GM18505 (cell line): ENCODE measurements around the gene SERGEF.

ENCODE experiments used
- ATAC-seq: cut with Tn5 transposase; IDR thresholded peaks from one replicate; pipeline ENCODE4 v1.9.1; 2021; ENCODE audit not compliant: unreplicated experiment
- POLR2A ChIP-seq: IDR thresholded peaks from 4 replicates; pipeline ENCODE4 v1.6.1; 2011; ENCODE audit warnings: borderline replicate concordance; ENCODE audit not compliant: insufficient read depth, insufficient read length; ENCODE audit errors: extremely low read depth

The SERGEF gene

DNA sequence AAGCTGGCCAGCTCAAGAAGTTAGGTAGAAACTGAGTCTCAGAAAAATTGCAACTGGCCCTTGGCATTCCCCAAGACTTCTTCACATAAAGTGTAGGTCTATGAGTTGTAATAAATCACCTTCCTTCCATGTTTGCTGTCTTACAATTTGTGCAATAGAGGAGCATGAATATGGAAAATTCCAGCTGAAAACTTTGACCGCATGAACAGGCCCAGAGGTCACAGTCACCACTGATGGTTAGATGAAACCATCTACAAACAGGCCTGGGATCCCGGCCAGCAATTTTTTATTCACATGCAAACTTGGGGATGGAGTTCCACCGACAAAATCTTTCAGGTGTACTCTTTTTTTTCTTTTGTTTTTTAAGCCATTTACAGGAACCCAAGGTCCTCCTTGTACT lies 88.1 kb downstream of the SERGEF start:
- no peak for TF ChIP-seq POLR2A
- ATAC-seq, result no peak

DNA sequence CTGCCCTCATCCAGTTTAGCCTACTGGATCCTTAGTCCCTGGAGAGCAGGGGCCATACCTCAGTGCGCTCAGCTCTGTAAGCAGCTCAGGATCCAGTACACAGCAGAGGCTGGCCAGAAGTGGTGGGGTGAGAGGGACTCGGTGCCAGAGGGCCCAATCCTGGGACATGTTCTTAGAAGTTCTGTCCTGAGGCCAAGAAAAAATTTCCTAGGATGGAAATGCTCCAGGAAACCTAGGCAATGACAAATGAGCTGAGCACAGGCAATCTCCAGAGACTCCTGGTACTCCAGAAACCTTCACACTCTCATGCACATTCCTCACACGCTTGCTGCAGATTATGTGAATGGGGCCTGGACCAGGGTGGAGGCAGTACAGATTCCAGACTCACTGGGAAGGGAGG lies 89.6 kb downstream of the SERGEF start:
- ATAC-seq, result no peak
- no peak for TF ChIP-seq POLR2A

DNA sequence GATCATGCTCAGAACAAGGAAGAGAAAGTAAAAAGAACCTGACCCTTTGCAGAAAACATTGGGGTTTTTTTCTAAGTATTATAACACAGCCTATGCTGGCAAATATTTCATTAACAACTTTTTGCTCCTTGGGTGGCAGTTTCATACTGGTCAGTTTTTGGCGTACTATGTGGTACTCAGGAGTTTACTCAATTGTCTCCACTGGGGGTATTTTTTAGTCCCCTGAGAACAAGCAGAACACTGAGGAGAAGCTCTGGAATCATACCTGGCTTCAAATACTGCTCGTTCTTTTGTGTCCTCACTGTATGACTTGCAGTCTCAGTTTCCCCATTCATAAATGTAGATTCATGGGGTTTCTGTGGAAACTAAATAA lies 90.4 kb downstream of the SERGEF start:
- ATAC-seq, result no peak
- TF ChIP-seq POLR2A, result no peak

DNA sequence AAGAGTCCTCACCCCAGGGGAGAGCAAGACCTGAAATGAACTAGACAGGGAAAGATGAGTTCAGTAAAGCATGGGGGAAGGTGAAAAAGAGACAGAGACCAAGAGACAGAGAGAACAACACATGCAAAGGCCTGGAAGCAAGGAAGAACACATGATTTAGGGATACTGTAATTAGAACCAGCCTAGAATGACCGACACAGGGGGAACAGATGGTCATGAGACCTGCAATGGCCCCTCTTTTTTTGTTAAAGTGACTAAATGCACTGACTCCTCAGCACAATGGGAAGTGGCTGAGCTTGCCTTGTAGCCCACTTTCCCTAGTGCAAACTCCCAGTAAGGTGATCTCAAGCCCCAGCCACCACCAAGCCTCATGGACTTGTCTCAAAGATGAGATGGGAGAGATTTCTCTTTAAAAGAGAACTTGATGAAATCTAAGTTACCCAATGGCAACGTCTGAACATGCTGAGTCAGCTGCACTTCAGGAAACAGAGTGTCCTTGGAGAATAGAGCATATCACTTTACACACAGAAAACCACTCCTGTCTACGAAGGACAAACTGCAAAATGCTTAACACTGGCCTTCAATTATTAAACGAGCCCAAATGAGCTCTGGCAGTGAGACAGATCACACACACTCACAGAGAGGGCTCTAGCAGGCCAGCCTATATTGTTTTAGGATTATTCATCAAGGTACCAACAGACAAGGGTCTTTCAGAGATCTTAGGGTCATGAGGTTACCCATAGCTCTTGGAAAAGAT lies 91.0 kb downstream of the SERGEF start:
- no peak for ATAC-seq
- no peak for TF ChIP-seq POLR2A

DNA sequence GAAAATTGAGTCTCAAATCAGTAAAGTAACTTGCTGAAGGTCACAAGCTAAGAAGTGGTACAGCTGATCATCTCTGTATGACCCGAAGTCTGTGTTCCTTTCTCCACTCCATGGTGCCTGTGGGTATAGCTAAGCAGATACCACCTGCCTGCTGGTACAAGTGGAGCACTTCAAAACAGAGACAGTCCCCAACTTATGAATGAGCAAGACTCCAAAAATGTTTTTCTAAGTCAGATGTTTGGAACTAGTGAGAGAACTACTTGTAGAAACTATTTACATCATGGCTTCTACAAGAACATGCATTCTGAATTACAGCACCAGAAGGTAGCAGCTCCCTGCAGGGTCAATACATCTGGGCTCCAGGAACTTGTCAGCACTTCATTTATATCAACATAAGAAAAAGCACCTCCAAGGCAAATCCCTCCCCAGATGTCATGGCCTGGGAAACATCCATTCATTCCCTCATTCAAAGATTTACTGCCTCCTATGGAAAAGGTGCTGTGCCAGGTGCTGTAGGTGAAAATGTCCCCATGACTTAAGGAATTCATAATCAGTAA lies 94.7 kb downstream of the SERGEF start:
- no peak for TF ChIP-seq POLR2A
- ATAC-seq, result no peak

DNA sequence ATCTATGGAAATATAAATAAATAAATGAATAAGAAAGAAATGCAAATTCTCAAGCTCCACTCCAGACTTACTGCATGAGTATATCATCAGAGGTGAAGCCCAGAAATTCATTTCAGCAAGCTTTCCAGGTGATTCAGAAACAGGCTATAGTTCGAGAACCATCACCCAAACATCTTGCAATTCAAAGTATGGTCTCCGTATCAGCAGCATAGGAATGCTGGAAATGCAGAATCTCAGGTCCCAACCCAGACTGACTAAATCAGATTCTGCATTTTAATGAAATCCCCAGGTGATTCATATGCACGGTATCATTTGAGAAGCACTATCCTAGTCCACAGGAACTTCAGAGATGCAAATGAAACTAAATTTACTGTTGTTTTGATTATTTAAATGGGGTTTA lies 95.3 kb downstream of the SERGEF start:
- no peak for TF ChIP-seq POLR2A
- ATAC-seq, result no peak

DNA sequence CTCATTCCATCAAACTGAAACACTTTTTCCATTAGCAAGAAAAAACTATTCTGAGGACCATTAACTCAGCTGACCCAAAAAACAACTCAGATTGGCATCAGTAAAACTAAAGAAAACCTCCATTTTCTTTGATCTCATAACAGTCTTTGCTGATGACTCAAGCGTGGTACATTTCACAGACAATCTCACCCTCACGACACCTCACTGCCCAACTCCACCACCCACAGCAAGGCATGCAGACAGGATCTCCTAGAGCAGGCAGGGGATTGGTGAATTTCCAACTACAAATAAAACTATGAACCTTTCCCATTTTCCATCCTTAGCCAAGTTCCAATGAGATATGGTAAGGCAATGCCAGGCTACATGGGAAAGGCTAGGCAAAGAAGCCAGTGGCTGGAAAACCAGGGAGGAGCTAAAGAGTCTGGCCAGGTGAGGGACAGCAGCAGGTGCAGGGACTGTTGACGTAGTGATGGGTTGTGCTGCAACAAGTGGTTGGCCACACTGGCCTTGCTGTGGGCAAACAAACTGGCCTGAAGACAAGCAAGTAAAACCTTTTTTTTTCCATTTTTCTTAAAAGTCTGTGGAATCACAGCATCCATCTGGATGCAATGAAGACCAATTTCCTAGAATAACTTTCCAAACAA lies 97.2 kb downstream of the SERGEF start:
- ATAC-seq, result no peak
- TF ChIP-seq POLR2A, result no peak

DNA sequence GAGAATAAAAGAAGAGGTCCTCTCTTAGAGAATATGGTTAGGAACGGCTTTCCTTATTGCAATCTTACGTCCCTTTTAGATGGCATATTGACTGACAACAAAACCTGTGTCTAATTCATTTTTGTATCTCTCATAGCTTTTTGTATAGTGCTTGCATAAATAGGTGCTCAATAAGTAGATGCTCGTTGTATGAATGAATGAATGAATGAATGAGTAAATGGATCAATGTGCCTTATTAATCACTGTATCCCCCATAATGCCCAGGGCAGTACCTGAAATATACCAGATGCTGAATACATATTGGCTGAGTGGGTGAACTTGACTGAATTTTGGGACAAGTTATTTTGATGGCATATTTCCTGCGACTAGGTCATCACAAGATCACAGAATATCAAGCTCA lies 97.9 kb downstream of the SERGEF start:
- TF ChIP-seq POLR2A, result no peak
- ATAC-seq, result no peak

DNA sequence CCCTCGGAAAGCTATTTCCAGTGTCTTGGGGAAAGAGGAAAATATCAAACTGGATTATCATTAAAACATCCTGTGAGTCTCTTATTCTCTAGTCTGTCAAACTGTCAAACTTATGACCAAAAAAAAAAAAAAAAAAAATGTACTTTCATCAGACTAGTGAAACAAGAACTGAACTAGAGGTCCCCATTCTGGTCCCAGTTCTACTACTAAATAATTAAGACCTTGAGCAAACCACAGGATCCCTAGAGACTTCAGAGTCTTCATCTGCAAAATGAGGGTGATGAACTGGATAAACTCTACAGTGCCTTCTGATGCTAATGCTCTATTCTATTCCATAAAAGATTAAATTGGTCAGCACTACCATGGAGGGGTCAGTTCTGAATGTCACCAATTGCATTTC lies 105.8 kb downstream of the SERGEF start:
- no peak for TF ChIP-seq POLR2A
- ATAC-seq, result no peak

DNA sequence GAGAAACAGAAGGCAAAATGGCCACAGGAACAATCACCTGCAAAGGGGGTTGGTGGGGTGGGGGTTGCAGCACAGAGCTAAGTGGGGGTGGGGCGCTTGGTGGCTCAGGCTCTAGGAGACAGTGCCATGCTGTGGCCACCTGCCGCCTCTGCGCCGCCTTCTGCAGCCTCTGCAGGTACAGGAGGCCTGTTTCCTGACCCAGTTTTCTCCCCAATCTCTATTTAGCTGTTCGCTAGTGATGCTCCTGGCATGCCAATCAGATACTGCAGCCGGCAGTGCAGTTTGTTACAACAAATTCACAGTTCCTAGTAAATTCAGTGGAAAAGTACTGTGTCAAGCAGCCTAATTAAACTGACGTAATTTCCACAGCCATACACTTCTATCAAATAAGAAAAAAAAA lies 106.4 kb downstream of the SERGEF start:
- ATAC-seq, result no peak
- no peak for TF ChIP-seq POLR2A

DNA sequence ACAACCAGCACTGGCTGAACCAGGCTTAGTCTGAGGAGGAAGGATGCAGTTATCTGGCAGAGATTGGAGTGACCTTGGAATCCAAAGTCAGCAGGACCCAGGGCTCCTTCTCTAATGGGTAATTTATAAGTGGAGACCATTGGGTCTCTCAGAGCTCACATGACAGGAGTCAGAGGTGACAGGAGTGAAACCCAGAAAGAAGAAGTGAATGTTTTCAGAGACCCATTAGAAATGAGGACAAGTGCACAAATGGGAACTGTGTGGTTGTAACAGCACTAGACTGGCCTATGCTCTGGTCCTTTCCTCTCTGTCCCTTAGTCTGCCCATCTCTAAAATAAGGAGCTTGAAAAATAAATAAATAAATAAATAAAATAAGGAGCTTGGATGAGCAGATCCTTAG lies 107.4 kb downstream of the SERGEF start:
- TF ChIP-seq POLR2A, result no peak
- ATAC-seq, result peak; percentile 64

DNA sequence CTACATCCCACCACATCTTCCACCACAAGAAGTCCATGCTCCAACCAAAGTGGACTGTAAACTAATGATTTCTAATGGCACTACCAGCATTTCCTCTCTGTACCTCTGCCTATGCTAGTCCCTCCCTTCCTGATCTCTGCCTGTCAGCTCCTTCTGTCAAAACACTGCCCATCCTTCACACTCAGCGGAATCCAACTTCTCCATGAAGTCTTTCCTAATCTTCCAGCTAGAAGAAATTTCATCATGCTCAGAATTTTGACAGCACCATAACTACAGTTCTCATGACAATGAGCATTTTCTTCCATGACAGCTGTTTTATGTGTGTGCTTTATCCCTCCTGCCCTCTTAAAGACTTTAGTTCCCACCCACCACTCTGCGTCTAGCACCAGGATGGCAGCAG lies 111.4 kb downstream of the SERGEF start:
- no peak for ATAC-seq
- TF ChIP-seq POLR2A, result no peak

DNA sequence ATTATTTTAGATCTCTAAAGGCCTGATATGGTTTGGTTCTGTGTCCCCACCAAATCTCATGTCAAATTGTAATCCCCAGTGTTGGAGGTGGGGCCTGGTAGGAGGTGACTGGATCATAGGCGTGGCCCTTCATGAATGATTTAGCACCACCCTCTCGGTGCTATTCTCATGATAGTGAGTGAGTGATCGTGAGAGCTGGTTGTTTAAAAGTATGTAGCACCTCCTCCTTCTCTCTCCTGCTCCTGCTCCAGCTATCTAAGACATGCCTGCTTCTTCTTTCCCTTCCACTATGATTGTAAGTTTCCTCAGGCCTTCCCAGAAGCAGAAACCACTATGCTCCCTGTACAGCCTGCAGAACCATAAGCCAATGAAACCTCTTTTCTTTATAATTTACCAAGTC lies 114.1 kb downstream of the SERGEF start:
- no peak for ATAC-seq
- no peak for TF ChIP-seq POLR2A

DNA sequence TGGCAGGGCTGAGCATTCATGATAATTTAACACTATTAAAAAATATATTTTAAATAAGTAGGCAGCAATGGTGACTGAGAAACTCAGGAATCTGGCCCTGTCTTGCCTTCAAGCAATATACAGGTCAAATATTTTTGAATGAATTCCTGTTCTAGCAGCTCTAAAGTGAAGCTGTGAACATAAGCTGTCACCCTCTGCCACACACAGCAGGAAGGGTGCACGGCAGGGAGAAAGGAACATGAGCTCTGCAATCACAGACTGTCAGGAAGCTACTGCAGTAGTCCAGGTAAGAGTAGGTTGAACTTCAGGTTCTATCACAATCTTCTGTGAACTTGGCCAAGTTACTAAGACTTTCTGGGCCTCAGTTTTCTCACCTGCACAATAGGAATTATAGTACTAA lies 114.8 kb downstream of the SERGEF start:
- ATAC-seq, result no peak
- no peak for TF ChIP-seq POLR2A
